GM23338 (cell line): ENCODE data around the gene SNAPC1.

Source experiments
- CTCF ChIP-seq, 2 experiments: fragments of 200-600 bp in 1 of 2; sonication (generic) in 1 of 2; conservative IDR thresholded peaks; 2 replicates each; pipeline versions ENCODE4 v1.5.1 to v1.6.1; 2016 to 2017; ENCODE audit warnings: antibody characterized with exemption in 2 of 2, low read depth in 2 of 2, mild to moderate bottlenecking in 2 of 2, moderate library complexity in 1 of 2
- EZH2 ChIP-seq: fragments of 200-600 bp; sonication (generic); IDR thresholded peaks from one replicate; pipeline ENCODE4 v1.8.0; 2017; ENCODE audit warnings: antibody characterized with exemption, mild to moderate bottlenecking, low read depth; ENCODE audit not compliant: unreplicated experiment
- EZH2phosphoT487 ChIP-seq: fragments of 200-600 bp; sonication (generic); IDR thresholded peaks from one replicate; pipeline ENCODE4 v1.8.1; 2018; ENCODE audit warnings: antibody characterized with exemption; ENCODE audit not compliant: unreplicated experiment
- POLR2AphosphoS5 ChIP-seq: IDR thresholded peaks from 2 replicates; pipeline ENCODE4 v1.6.1; 2016; ENCODE audit warnings: antibody characterized with exemption, low read depth
- TF ChIP-seq, protein P1 (sequence below): IDR thresholded peaks from 2 replicates; pipeline ENCODE4 v1.6.1; 2016; ENCODE audit warnings: antibody characterized with exemption
- TF ChIP-seq, protein P2 (sequence below): IDR thresholded peaks from one replicate; pipeline ENCODE4 v1.6.1; 2018; ENCODE audit warnings: antibody characterized with exemption; ENCODE audit not compliant: unreplicated experiment

DNA sequence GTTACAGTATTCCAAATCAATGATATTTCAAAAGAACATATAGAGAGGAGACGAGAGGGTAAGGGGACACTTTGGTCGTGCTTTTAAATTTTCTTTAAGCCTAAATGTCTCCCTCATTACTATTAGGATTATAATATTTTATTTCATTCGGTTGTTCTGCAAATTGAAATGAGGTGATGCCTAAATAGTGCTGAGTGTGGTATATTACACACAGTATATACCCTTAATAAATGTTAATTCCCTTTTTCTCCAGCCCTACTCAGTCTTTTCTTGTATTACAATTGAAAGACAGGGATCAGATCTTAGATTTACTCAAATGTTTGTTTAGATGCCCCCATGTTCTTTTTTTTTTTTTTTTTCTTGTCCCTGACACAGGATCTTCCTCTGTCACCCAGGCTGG, 7.7 kb downstream of the SNAPC1 start:
- TF ChIP-seq EZH2: no peak
- TF ChIP-seq CTCF (conservative IDR thresholded peaks at IDR 0.05; ENCODE audit: low read depth in 2 of 2): no peak
- no peak for TF ChIP-seq POLR2AphosphoS5
- TF ChIP-seq, protein P1, sequence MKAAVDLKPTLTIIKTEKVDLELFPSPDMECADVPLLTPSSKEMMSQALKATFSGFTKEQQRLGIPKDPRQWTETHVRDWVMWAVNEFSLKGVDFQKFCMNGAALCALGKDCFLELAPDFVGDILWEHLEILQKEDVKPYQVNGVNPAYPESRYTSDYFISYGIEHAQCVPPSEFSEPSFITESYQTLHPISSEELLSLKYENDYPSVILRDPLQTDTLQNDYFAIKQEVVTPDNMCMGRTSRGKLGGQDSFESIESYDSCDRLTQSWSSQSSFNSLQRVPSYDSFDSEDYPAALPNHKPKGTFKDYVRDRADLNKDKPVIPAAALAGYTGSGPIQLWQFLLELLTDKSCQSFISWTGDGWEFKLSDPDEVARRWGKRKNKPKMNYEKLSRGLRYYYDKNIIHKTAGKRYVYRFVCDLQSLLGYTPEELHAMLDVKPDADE: no peak
- TF ChIP-seq, protein P2, sequence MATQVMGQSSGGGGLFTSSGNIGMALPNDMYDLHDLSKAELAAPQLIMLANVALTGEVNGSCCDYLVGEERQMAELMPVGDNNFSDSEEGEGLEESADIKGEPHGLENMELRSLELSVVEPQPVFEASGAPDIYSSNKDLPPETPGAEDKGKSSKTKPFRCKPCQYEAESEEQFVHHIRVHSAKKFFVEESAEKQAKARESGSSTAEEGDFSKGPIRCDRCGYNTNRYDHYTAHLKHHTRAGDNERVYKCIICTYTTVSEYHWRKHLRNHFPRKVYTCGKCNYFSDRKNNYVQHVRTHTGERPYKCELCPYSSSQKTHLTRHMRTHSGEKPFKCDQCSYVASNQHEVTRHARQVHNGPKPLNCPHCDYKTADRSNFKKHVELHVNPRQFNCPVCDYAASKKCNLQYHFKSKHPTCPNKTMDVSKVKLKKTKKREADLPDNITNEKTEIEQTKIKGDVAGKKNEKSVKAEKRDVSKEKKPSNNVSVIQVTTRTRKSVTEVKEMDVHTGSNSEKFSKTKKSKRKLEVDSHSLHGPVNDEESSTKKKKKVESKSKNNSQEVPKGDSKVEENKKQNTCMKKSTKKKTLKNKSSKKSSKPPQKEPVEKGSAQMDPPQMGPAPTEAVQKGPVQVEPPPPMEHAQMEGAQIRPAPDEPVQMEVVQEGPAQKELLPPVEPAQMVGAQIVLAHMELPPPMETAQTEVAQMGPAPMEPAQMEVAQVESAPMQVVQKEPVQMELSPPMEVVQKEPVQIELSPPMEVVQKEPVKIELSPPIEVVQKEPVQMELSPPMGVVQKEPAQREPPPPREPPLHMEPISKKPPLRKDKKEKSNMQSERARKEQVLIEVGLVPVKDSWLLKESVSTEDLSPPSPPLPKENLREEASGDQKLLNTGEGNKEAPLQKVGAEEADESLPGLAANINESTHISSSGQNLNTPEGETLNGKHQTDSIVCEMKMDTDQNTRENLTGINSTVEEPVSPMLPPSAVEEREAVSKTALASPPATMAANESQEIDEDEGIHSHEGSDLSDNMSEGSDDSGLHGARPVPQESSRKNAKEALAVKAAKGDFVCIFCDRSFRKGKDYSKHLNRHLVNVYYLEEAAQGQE: no peak
- TF ChIP-seq EZH2phosphoT487: no peak
